ENCODE data around the gene ATXN3.

ATXN3 gene

GRCh38 chr14:92106143-92106926 lies at the start of gene ATXN3:
Gene ATXN3 (minus strand): TSS chr14:92106582. CDS start chr14:92106552, 30 bp downstream.
- DNase-seq (ENCODE audit: low read depth in 2 of 2), result peak; percentile 87 to 90

- DNase-seq (ENCODE audit: low read depth in 2 of 2), result no peak
These were observed 48.0 kb upstream of the ATXN3 start for GRCh38 chr14:92154283-92154942.

- no peak for DNase-seq (ENCODE audit: low read depth in 2 of 2)
These were observed 47.2 kb upstream of the ATXN3 start for GRCh38 chr14:92153581-92153980.

- no peak for DNase-seq (ENCODE audit: low read depth in 2 of 2)
These were observed 38.3 kb upstream of the ATXN3 start for GRCh38 chr14:92144708-92145107.

- DNase-seq (ENCODE audit: low read depth in 2 of 2), result no peak
These were observed 37.6 kb upstream of the ATXN3 start for GRCh38 chr14:92143962-92144361.

GRCh38 chr14:92143309-92143708 lies 36.9 kb upstream of the ATXN3 start:
- no peak for DNase-seq (ENCODE audit: low read depth in 2 of 2)

- DNase-seq (ENCODE audit: low read depth in 2 of 2), result no peak
These were observed 28.9 kb upstream of the ATXN3 start for GRCh38 chr14:92135269-92135668.

- no peak for DNase-seq (ENCODE audit: low read depth in 2 of 2)
These were observed 28.1 kb upstream of the ATXN3 start for GRCh38 chr14:92134456-92134855.

- no peak for DNase-seq (ENCODE audit: low read depth in 2 of 2)
These were observed 16.4 kb upstream of the ATXN3 start for GRCh38 chr14:92122761-92123160.

- no peak for DNase-seq (ENCODE audit: low read depth in 2 of 2)
These were observed 15.9 kb upstream of the ATXN3 start for GRCh38 chr14:92122351-92122677.

- peak; percentile 52 to 78 for DNase-seq (ENCODE audit: low read depth in 2 of 2)
These were observed 15.4 kb upstream of the ATXN3 start, which contains the start of the genes CPSF2 and NDUFB1 for GRCh38 chr14:92121670-92122350. Gene CPSF2 (plus strand): TSS chr14:92121969. CDS start chr14:92130985, 9,016 bp downstream. Gene NDUFB1 (minus strand): TSS chr14:92121706. CDS start chr14:92117637, 4,069 bp downstream.

- no peak for DNase-seq (ENCODE audit: low read depth in 2 of 2)
These were observed 14.9 kb upstream of the ATXN3 start for GRCh38 chr14:92121207-92121669.

- DNase-seq (ENCODE audit: low read depth in 2 of 2), result no peak
These were observed 3.1 kb upstream of the ATXN3 start for GRCh38 chr14:92109490-92109889.

GRCh38 chr14:92108345-92109254 lies 2.2 kb upstream of the ATXN3 start:
- DNase-seq (ENCODE audit: low read depth in 2 of 2), result no peak

GRCh38 chr14:92105893-92106142 lies 564 bp downstream of the ATXN3 start:
- no peak for DNase-seq (ENCODE audit: low read depth in 2 of 2)

GRCh38 chr14:92105073-92105892 lies 1.1 kb downstream of the ATXN3 start:
- no peak for DNase-seq (ENCODE audit: low read depth in 2 of 2)

- no peak for DNase-seq (ENCODE audit: low read depth in 2 of 2)
These were observed 2.9 kb downstream of the ATXN3 start for GRCh38 chr14:92103363-92103989.

GRCh38 chr14:92099802-92100201 lies 6.6 kb downstream of the ATXN3 start:
- DNase-seq (ENCODE audit: low read depth in 2 of 2), result no peak

- no peak for DNase-seq (ENCODE audit: low read depth in 2 of 2)
These were observed 13.1 kb downstream of the ATXN3 start for GRCh38 chr14:92093320-92093719.

- no peak for DNase-seq (ENCODE audit: low read depth in 2 of 2)
These were observed 17.9 kb downstream of the ATXN3 start for GRCh38 chr14:92088494-92088893.

Measured in stimulated activated CD4-positive, alpha-beta T cell treated with anti-CD3 and anti-CD28 coated beads, Interleukin-1b, Interleukin-23, amount 100 ng/mL, for 1 hour (primary cell).